ENCODE results near the gene SCN5A. TPM values are rescaled to one million over a fixed set of nuclear protein-coding genes. Genes with fewer than 3 reads are reported as not detected.

SCN5A gene
- total and polyA plus RNA-seq, 2 experiments from 2014 or later = 10.2 to 10.6 TPM

- H3K27ac Mint-ChIP-seq = no peak overlapping the region
Measured at GRCh38 chr3:38595393-38595792, 54.1 kb downstream of the SCN5A start.

More at GRCh38 chr3:38595393-38595792, 54.1 kb downstream of the SCN5A start:
- H3K27me3 Mint-ChIP-seq (ENCODE audit: insufficient read depth, low read depth, poor library complexity) = peaks cover 5% of the 10 kb centered on the region
- Histone ChIP-seq H3K27me3 (ENCODE audit: insufficient read depth) (no peaks in the 10 kb centered on the region), H3K4me1 (ENCODE audit: insufficient read depth) (no peaks in the 10 kb centered on the region), H3K4me2 (no peak overlapping the region), H3K27ac (ENCODE audit: low read depth) (no peak overlapping the region), H3F3A (replicated peaks; ENCODE audit: low read depth) (no peaks in the 10 kb centered on the region), H3K79me2 (replicated peaks; ENCODE audit: insufficient read depth) (no peaks in the 10 kb centered on the region), H3K9me2 (ENCODE audit: insufficient read depth) (no peaks in the 10 kb centered on the region), H4K20me1 (replicated peaks; ENCODE audit: insufficient read depth) (no peaks in the 10 kb centered on the region), H3K36me3 (ENCODE audit: insufficient read depth) (no peaks in the 10 kb centered on the region), H3K4me3 (no peak overlapping the region), H2AFZ (no peak overlapping the region)
- no peak for DNase-seq (ENCODE audit: low spot score)
- ATAC-seq = no peak
- H3K4me3 Mint-ChIP-seq = no peak overlapping the region
- no peak for TF ChIP-seq CREB1 (CRISPR knock-in tag; IDR thresholded peaks at IDR 0.05; ENCODE audit: low read depth)
- no peak for TF ChIP-seq POLR2AphosphoS5 (IDR thresholded peaks at IDR 0.05; ENCODE audit: low read depth)
- no peak for TF ChIP-seq ZNF331 (CRISPR knock-in tag; IDR thresholded peaks at IDR 0.05; ENCODE audit: low read depth)
- no peak for TF ChIP-seq EZH2 (IDR thresholded peaks at IDR 0.05; ENCODE audit: low read depth, unreplicated experiment)
- no peak for TF ChIP-seq ZNF114 (CRISPR knock-in tag; IDR thresholded peaks at IDR 0.05)
- TF ChIP-seq, protein P1, sequence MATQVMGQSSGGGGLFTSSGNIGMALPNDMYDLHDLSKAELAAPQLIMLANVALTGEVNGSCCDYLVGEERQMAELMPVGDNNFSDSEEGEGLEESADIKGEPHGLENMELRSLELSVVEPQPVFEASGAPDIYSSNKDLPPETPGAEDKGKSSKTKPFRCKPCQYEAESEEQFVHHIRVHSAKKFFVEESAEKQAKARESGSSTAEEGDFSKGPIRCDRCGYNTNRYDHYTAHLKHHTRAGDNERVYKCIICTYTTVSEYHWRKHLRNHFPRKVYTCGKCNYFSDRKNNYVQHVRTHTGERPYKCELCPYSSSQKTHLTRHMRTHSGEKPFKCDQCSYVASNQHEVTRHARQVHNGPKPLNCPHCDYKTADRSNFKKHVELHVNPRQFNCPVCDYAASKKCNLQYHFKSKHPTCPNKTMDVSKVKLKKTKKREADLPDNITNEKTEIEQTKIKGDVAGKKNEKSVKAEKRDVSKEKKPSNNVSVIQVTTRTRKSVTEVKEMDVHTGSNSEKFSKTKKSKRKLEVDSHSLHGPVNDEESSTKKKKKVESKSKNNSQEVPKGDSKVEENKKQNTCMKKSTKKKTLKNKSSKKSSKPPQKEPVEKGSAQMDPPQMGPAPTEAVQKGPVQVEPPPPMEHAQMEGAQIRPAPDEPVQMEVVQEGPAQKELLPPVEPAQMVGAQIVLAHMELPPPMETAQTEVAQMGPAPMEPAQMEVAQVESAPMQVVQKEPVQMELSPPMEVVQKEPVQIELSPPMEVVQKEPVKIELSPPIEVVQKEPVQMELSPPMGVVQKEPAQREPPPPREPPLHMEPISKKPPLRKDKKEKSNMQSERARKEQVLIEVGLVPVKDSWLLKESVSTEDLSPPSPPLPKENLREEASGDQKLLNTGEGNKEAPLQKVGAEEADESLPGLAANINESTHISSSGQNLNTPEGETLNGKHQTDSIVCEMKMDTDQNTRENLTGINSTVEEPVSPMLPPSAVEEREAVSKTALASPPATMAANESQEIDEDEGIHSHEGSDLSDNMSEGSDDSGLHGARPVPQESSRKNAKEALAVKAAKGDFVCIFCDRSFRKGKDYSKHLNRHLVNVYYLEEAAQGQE (IDR thresholded peaks at IDR 0.05; ENCODE audit: unreplicated experiment) = no peak
- TF ChIP-seq ZNF462 (CRISPR knock-in tag; IDR thresholded peaks at IDR 0.05) = no peak
- no peak for TF ChIP-seq CTCF (conservative IDR thresholded peaks at IDR 0.05; ENCODE audit: low read depth in 2 of 2)
- H3K9me3 Mint-ChIP-seq = no peaks in the 10 kb centered on the region
- H3K36me3 Mint-ChIP-seq (ENCODE audit: low read depth) = peaks cover 6% of the 10 kb centered on the region; the same call in 1 of the 3 replicates
- H3K4me1 Mint-ChIP-seq = no peaks in the 10 kb centered on the region
